Hypothalamus (tissue), 51 donors: ENCODE data around the gene TCF15.
"Not testable (repeated sequence)": the region's sequence is repeated elsewhere in the genome, so short reads cannot be mapped to it uniquely, and the experiment has no call there.

ENCODE experiments used
- DNase-seq, 51 donors: peaks; one replicate each; lab custom pipeline; 2025; lab: John Stamatoyannopoulos, UW

Gene TCF15

DNA sequence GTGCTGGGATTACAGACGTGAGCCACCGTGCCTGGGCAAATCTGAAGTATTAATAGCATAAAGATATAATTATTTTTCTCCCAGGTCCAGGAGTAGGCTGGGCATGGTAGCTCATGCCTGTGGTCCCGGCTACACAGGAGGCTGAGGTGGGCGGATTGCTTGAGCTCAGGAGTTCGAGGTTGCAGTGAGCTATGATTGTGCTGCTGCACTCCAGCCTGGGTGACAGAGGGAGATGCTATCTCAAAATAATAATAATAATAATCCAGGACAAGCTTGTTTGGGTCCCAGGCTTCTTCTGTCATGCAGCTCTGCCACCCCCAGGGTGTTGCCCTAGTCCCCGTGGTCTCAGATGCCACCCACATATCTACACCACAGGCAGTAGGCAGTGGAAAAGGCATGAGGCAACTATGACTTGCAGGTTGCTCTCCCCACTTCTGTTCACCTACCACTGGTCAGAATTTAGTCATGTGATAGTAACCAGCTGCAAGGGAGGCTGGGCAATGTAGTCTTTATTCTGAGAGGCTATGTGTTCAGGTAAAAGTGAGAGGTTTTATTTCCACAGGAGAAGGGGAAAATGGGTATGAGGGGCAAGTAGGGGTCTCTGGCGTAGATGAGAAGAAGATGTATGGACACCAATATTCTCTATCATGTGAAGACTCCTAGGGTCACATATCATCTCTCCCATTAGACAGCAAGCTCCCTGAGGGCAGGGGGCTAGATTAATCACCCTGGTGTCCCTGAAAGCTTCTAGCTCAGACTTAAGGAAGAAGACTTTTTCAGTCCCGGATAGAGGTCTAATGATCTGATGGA lies 25.7 kb downstream of the TCF15 start:
- peak in 1 of 51 donors; percentile 4 for DNase-seq

DNA sequence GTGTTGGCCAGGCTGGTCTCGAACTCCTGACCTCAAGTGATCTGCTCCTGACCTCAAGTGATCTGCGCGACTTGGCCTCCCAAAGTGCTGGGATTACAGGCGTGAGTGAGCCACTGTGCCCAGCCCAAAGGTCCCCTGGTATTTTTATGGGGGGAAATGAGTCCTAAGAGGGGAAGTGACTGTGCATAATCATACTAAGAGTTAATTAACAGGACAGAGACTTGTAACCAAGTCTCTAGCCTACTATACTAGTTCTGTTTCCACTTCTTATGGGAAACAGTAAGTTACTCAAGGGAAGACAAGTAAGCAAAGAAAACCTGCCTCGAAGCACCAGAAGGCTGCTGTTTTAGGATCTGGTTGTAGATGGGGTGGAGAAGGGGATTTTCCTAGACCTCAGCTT lies 27.9 kb downstream of the TCF15 start:
- no peak for DNase-seq

DNA sequence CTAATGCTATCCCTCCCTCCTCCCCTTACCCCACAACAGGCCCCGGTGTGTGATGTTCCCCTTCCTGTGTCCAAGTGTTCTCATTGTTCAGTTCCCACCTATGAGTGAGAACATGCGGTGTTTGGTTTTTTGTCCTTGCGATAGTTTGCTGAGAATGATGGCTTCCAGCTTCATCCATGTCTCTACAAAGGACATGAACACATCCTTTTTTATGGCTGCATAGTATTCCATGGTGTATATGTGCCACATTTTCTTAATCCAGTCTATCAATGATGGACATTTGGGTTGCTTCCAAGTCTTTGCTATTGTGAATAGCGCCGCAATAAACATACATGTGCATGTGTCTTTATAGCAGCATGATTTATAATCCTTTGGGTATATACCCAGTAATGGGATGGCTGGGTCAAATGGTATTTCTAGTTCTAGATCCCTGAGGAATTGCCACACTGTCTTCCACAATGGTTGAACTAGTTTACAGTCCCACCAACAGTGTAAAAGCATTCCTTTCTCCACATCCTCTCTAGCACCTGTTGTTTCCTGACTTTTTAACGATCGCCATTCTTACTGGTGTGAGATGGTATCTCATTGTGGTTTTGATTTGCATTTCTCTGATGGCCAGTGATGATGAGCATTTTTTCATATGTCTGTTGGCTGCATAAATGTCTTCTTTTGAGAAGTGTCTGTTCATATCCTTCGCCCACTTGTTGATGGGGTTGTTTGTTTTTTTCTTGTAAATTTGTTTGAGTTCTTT lies 31.0 kb downstream of the TCF15 start:
- not testable (repeated sequence) for DNase-seq

DNA sequence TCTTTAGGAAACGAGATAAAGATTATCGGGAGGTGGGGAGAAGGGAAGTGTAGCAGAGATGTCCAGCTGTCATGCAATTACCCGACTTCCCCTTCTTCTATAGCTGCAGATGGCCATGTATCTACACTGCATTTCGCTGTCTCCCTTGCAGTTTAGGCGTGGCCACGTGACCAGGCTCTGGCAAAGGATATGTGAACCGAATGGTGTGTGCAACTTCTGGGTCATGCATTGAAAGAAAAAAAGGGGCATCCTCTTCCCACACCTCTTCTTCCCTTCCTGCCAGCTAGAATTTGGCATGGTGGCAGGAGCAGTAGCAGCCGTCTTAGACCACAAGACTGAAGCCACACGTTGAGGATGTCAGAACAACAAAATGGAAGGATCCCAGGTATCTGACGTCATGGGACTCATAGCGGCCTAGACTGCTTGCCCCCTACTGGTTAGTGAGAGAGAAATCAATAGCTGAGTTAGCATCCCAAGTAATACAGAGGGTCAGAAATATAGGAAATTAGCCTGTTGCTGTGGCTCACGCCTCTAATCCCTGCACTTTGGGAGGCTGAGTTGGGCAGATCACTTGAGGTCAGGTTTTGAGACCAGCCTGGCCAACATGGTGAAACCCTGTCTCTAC lies 32.8 kb downstream of the TCF15 start:
- no peak for DNase-seq

DNA sequence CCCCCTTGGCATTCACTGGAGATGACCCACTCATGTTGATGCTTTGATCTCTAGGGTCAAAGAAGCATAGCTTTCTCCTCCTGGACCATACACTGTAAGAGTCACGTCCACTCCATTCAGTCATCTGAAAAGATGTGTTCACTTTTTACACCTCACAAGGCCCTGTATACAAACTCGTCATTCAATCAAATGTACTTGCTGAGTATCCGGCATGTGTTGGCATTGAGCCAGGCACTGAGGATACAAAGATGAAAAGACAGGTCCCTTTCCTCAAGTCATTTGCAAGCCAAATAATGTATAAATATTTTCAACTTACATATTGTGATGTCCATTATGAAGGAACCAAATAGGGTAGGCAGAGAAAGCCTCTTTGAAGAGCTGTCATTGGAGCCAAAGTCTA lies 34.0 kb downstream of the TCF15 start:
- DNase-seq: no peak

DNA sequence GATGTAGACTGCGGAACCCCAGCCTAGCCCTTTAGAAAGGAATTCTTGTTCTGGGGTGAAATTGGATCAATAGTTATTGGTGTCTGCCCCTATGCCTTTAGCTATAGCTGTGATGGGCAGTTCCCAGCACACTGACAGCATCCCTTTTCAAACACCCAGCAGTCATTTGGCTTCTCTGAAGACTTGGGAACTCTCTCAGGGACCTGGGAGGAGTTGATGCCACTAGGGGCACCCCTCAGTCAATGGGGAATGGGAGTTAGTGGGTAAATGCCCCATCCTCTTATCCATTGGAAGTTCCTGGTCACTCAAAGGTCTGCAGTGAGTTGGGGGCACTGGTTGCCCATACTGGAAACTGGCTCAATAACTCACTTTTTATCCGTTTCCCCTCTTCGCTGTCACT lies 34.9 kb downstream of the TCF15 start:
- no peak for DNase-seq

DNA sequence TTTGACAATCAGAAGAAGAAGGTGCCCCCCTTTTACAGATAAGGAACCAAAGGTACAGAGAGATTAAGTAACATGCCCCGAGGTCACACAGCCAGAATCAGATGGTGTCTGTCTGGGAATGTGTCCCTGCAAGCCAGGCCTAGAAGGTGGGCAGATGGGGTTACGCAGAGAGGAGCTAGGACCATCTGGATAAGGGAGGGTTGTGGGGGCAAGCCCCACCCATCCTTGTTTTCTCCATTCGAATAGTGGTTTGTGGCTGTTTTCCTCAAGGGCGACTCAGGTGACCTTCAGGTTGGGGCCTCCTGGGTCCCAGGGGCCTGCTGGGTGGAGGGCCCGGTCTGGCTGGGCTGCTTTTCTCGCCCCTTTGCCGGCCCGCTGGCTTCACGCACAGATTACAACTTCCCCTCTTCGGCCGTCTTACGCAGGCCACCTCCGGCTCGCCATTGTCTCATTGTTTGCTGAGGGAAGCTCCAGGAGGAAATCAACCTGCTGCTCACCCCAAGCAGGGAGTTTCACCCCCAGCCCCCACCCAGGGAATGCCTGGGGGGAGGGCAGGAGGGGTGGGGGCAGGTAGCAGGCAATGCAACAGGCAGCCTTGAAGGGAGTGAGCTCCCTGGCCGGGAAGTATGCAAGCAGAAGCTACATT lies 35.7 kb downstream of the TCF15 start:
- DNase-seq: no peak

DNA sequence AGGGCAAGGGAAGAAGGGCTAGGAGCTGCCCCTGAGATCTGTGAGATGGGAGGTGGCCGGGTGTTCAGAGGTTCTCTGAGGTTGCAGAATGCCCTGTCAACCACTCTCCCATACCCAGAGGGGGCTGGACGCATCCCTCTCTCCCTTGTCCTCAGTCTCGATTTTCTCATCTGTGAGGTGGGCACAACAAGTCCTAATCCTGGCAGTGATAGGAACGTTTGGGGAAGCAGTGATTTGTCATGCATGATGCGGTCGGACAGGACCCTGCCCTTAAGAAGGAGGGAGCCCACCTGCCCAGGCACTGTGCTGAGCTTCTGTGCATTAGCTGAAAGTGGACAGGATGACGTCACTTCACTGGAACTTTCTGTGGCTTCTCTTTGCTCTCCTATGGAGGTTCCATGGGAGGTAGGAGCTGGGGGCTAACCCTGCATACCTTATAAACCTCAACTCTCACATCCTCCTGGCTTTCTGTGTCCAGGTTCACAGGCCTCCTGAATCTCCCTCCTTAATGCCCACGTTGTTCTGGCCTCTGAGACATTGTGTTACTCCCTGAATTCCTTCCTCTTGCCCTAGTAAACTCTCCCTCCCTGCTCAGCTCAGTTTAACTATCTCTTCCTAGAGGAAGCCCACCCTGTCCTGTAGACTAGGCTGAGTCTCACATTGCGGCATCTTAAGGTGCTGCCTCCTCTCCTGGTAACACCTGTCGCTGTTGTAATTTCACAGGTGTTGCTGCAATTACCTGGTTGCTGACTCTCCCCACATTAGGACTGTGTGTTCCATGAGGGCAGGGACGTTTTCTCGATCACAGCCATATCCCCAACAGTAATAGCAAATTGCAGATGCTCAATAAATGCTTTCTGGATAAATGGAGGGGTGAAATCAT lies 36.5 kb downstream of the TCF15 start:
- no peak for DNase-seq

DNA sequence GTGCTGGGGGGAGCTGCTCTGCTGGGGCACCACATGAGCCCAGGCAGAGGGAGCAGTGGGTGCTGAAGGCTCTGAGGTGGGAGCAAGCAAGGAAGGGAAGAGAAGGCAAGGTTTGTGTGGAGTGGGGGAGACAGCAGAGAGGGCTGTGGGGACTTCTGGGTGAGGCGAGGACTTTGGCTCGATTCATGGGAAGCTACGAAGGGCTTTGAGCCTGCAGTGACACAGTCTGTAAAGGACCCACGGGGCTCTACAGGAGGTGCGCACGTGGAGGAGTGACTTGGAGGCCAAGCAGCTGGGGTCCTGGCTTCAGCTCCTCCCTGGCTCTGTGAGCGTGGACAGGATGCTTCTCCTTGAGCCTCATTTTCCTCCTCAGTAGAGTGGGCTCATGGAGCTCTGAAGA lies 37.4 kb downstream of the TCF15 start:
- DNase-seq: no peak

DNA sequence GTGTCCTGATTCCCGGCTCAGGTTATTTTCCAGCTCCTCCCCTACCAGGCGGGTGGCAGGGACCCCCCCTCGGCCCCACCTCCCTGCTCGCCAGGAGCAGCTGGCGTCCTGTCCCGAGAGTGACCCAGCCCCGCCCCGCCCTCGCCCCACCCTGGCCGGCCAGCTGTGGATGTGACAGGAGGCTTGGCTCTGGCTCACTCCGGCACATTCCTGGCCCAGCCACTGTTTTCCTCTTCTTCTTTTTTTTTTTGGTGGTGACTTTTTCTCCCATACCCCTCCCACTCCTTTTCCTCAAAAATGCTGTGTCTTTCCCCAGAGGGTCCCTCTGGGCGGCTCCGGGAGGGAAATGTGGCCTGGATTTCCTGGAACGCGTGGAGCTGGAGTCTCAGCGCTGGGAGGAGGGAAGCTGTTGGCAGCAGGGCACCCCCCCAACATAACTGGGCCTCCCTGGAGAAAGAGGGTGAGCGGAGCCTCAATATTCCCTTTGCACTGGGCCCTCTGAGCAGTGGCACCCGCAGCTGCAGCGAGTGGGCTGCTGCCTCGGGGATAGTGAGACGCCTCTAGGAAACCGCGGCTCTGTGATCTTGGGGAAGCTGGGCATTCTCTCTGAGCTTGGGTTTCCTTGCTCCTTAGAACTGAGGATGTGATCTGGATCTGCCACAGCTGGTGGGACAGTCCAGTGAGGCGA lies 38.2 kb downstream of the TCF15 start:
- no peak for DNase-seq

DNA sequence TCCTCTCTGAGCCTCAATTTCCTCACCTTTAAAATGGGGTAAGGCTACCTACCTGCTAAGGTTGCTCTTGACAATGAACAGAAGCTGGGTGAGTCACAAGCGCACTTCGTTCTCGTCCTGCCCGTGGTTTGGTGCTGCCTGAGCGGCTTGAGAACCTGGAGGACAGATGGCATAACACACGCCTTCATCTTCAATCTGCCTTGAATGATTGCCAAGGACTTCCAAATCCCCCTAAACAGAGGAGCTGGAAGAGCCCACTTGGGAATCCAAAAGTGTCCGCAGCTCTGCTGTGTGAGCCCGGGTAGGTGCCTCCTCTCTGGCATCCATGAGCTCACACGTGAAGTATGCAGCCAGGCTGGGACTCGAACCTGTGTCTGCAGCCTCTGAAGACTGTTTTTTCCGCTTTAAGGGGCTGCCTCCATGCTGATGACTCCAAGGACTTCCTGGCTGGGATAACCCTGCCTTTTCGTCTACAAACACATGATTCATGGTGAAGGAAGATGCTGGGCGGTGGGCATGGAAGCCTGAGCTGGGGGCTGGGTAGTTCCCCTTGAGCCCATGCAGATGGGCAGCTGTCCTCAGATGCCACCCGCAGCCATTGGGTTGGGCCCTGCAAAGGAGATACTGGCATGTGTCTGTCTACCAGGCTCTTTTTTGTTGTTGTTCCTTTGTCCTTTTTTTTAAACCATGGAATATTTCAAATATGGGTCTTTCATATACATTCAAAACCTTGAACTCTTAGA lies 41.3 kb downstream of the TCF15 start:
- no peak for DNase-seq

DNA sequence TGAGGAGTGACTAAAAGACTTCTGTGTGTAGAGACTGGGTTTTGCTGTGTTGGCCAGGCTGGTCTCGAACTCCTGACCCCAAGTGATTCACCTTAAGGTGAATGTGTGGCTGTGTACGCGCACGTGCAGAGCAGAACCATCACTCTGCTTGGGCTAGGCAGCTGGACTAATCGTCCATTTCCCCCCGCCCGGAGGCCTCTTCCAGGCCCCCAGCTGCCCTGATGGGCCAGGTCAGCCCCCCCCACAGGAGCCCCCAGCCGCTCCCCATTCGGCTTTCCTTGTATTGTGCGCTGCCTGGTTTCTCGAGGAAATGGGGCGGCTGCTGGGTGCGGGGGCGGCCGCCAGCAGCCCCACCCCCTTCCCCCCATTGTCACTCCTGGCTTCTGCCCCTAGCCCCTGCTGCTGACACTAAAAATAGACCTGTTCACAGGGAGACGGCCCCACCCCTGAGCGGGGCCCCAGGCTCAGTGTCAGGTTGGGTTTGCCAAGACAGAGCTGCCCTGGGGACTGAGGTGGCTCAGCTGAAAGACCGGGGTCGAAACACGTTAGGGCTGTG lies 41.9 kb downstream of the TCF15 start:
- no peak for DNase-seq

DNA sequence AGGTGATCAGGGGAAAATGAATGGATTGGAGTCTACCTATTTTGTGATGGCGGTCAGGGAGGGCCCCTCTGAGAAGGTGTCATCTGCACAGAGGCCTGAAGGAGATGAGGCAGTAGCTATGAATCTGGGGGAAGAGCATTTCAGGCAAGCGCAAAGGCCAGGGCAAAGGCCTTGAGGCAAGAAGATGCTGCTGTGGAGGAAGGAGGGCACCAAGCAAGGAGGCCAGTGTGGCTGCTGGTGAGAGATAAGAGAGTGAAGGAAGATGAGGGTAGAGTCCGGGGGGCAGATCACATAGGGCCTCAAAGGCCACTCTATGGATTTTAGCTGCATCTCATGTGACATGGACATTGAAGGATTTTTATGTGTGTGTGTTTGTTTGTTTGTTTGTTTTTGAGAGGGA lies 45.9 kb downstream of the TCF15 start:
- DNase-seq: no peak

DNA sequence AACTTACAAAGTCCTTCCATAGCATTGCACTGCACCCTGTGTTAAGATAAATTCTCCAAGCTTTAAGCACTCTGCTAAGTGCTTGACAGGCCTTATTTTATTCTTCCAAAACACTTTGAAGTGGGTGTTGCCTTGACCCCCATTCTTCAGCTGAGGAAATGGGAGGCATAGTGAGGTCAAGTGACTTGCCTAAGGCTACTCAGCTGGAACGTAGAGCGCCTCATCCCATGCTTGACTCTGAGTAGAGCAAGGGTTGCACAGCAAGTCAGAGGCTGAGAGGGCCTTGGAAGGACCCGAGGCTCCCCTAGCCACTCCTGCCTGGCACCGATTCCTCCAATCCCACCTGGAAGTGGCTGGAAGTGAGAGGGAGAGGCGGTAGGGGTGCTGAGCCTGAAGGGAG lies 46.9 kb downstream of the TCF15 start:
- DNase-seq: no peak

DNA sequence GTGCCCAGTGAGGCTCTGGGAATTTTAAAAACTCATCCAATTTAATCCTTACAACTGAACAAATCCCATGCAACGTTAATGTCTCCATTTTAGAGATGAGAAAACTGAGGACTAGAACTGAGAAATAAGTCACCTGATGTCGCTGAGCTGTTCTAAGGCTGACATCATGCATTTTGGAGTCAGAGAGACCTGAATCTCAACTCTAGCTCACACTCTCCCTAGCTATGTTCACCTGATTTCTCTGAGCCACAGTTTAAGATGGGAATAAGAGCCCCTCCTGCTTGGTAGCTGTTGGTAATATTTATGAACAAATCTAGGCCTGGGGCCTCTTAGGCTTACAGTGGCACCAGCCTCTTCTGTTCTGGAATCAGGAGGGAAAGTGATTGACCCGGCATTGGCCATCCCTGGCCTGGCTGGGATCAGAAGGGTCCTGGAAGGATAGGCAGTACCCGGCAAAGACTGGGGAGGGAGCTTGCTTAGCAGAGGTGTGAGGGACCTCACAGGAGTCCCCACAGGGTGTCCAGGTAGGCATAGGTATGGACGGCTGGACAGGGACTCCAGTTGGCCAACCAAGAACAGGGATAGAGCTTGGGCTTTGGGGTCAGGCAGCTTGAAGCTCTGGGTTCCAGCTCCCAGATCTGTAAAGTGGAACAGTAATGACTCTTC lies 47.7 kb downstream of the TCF15 start:
- no peak for DNase-seq

DNA sequence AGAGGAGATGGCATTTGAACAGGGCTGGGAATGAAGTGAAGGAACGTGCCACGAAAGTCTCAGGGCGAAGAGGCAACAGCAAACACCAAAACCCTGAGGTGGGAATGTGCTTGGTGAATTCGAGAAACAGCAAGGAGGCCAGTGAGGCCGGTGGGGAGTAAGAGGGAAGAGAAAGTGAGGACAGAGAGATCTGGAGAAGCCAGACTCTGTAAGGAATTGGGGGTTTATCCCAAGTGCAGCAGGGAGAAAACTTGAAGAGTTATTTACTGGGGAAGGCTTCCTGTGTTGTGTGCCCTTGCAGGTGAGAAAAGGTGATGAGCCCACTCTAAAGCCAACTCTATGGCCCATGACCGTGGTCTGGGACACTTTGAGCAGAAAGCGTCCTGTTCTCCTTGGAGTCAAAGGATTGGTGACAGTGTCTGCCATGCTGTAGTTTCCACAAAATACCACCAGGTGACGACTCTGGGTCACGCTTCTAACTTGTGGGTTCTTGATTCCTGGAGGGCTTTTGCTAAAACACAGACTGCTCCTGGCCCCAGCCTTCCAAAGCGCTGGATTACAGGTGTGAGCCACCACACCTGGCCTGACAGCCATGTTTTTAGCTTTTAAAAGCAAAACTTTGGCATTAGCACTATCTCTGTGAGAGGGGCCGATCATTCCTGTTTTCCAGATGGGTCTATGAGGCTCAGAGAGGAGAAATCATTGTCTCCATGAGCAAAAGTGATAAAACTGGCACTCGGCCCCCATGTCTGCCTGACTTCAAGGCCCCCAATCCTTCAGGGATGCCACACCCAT lies 48.5 kb downstream of the TCF15 start:
- DNase-seq: peak in 42 of 51 donors; percentile 2 to 67 (median 29)

DNA sequence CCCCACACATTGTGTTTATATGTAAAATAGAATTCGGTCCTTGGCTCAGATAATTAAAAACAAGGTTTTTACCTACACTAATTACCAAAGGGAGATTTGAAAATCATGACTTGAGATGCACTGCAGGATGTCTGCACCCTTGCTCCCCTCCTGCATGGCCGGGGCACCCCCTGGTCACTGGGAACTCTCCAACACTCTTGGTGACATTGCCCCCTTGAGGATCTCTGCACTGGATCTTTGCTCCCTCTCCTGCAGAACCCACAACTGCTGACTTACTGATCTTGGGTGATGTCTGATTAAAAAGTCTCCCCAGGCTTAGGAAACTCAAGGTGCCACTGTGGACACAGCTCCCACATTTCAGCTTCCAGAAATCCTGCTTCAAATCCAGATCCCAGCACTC lies 49.4 kb downstream of the TCF15 start:
- DNase-seq: no peak
